ENCODE measurements around the gene C7orf33. TPM values are rescaled to one million over a fixed set of nuclear protein-coding genes. Genes with fewer than 3 reads are reported as not detected.

Gene C7orf33
- total and polyA plus RNA-seq, 2 of the 8 experiments (the other 6 are each of a cell fraction or from before 2014, with no cell fraction given): not detected

GRCh38 chr7:148598351-148598750, 7.8 kb downstream of the C7orf33 start (continued):
- TF ChIP-seq BRCA1 (IDR thresholded peaks at IDR 0.05; ENCODE audit: low read depth, low read length) (no peak), SUZ12 (IDR thresholded peaks at IDR 0.05; ENCODE audit: low read length) (no peak), ATF2 (IDR thresholded peaks at IDR 0.05; ENCODE audit: low read length) (no peak)

All from H1 (cell line).